ENCODE results near the gene HTR1D.

- no peak for TF ChIP-seq POLR2A (IDR thresholded peaks at IDR 0.05; ENCODE audit: low read length)
- no peak for TF ChIP-seq RNF2 (IDR thresholded peaks at IDR 0.05; ENCODE audit: borderline replicate concordance, low read depth)
- no peak for TF ChIP-seq CHD4 (IDR thresholded peaks at IDR 0.05; ENCODE audit: borderline replicate concordance)
- TF ChIP-seq MAX (IDR thresholded peaks at IDR 0.05) = no peak
- TF ChIP-seq CTCF (IDR thresholded peaks at IDR 0.05) = no peak
- no peak for TF ChIP-seq NR3C1 (IDR thresholded peaks at IDR 0.05)
- no peak for TF ChIP-seq ESRRA (IDR thresholded peaks at IDR 0.05; ENCODE audit: borderline replicate concordance, low read length)
- TF ChIP-seq EP300 (IDR thresholded peaks at IDR 0.05) = no peak
- no peak for TF ChIP-seq MAZ (IDR thresholded peaks at IDR 0.05; ENCODE audit: borderline replicate concordance, low read depth, low read length)
- no peak for TF ChIP-seq ELK1 (IDR thresholded peaks at IDR 0.05; ENCODE audit: low read depth, low read length)
Observed at GRCh38 chr1:23215751-23216449, 1.4 kb downstream of the HTR1D start.
